Neuronal stem cell (in vitro differentiated cells): ENCODE data around the gene C5orf24.

ENCODE experiments used
- DNase-seq: peaks from one replicate; pipeline ENCODE4 v3.0.0-alpha.2; 2013; ENCODE audit warnings: low spot score
- H2AFZ ChIP-seq: one replicate; pipeline ENCODE4 v1.6.1; 2013; ENCODE audit warnings: mild to moderate bottlenecking, low read length, inconsistent platforms
- H2AK5ac ChIP-seq: 2 replicates; pipeline ENCODE4 v1.6.1; 2013; ENCODE audit warnings: low read depth, mild to moderate bottlenecking, inconsistent platforms, low read length, moderate library complexity, mixed read lengths
- H2BK120ac ChIP-seq: 2 replicates; pipeline ENCODE4 v1.6.1; 2013; ENCODE audit warnings: low read depth, mild to moderate bottlenecking, inconsistent platforms, low read length, moderate library complexity, mixed read lengths
- H2BK12ac ChIP-seq: one replicate; pipeline ENCODE4 v1.6.1; 2013; ENCODE audit warnings: low read length, inconsistent platforms
- H2BK15ac ChIP-seq: 2 replicates; pipeline ENCODE4 v1.6.1; 2013; ENCODE audit warnings: mild to moderate bottlenecking, low read length, inconsistent platforms, mixed read lengths
- H2BK5ac ChIP-seq: one replicate; pipeline ENCODE4 v1.6.1; 2013; ENCODE audit warnings: inconsistent platforms, mild to moderate bottlenecking, low read length, moderate library complexity
- H3K14ac ChIP-seq: one replicate; pipeline ENCODE4 v1.6.1; 2013; ENCODE audit warnings: low read length, inconsistent platforms
- H3K18ac ChIP-seq: 2 replicates; pipeline ENCODE4 v1.6.1; 2013; ENCODE audit warnings: low read length, inconsistent platforms
- H3K23ac ChIP-seq: 2 replicates; pipeline ENCODE4 v1.6.1; 2013; ENCODE audit warnings: low read depth, mild to moderate bottlenecking, mixed read lengths, low read length, inconsistent platforms; ENCODE audit not compliant: poor library complexity
- H3K27ac ChIP-seq: replicated peaks from 3 replicates; pipeline ENCODE4 v1.5.1; 2013; ENCODE audit warnings: low read length, inconsistent platforms
- H3K27me3 ChIP-seq, 3 experiments: 2 replicates each; pipeline ENCODE4 v1.6.1; 2013; ENCODE audit warnings: low read length in 3 of 3, mild to moderate bottlenecking in 2 of 3, inconsistent platforms in 1 of 3, low read depth in 1 of 3, mixed read lengths in 1 of 3, moderate library complexity in 1 of 3; ENCODE audit not compliant: control insufficient read depth in 3 of 3, insufficient read depth in 3 of 3
- H3K36me3 ChIP-seq, 2 donors: replicated peaks in 1 of 2; 2 replicates each; pipeline ENCODE4 v1.6.1; 2013; ENCODE audit warnings: low read length in 2 of 2; ENCODE audit not compliant: control insufficient read depth in 2 of 2, insufficient read depth in 2 of 2
- H3K4ac ChIP-seq: 2 replicates; pipeline ENCODE4 v1.6.1; 2013; ENCODE audit warnings: inconsistent platforms, mild to moderate bottlenecking, low read length, moderate library complexity
- H3K4me1 ChIP-seq, 2 donors: 1 replicate in 1 of 2; 2 replicates in 1 of 2; pipeline ENCODE4 v1.6.1; 2013; ENCODE audit warnings: low read length in 2 of 2, low read depth in 1 of 2; ENCODE audit not compliant: control insufficient read depth in 2 of 2, insufficient read depth in 1 of 2
- H3K4me2 ChIP-seq: one replicate; pipeline ENCODE4 v1.6.1; 2013; ENCODE audit warnings: mild to moderate bottlenecking, low read length, inconsistent platforms; ENCODE audit not compliant: insufficient read depth, poor library complexity, severe bottlenecking
- H3K4me3 ChIP-seq, 2 donors: 2 replicates each; pipeline ENCODE4 v1.5.1; 2013; ENCODE audit warnings: low read length in 2 of 2, mild to moderate bottlenecking in 2 of 2, inconsistent platforms in 1 of 2, moderate library complexity in 1 of 2
- H3K79me1 ChIP-seq: one replicate; pipeline ENCODE4 v1.6.1; 2013; ENCODE audit warnings: low read depth, mild to moderate bottlenecking, inconsistent platforms, low read length, moderate library complexity
- H3K9ac ChIP-seq: one replicate; pipeline ENCODE4 v1.6.1; 2013; ENCODE audit warnings: mild to moderate bottlenecking, low read depth, low read length, inconsistent platforms; ENCODE audit not compliant: poor library complexity
- H3K9me3 ChIP-seq, 2 donors: replicated peaks in 1 of 2; 2 replicates each; pipeline versions ENCODE3 to v1.6.1; 2013; ENCODE audit warnings: low read length in 2 of 2, mild to moderate bottlenecking in 2 of 2, inconsistent platforms in 1 of 2, low read depth in 1 of 2, mixed read lengths in 1 of 2, moderate library complexity in 1 of 2; ENCODE audit not compliant: control insufficient read depth in 2 of 2, insufficient read depth in 1 of 2
- H4K8ac ChIP-seq: one replicate; pipeline ENCODE4 v1.6.1; 2013; ENCODE audit warnings: low read depth, mild to moderate bottlenecking, inconsistent platforms, low read length, moderate library complexity
- H4K91ac ChIP-seq: one replicate; pipeline ENCODE4 v1.6.1; 2013; ENCODE audit warnings: low read length, low read depth, mild to moderate bottlenecking, inconsistent platforms; ENCODE audit not compliant: poor library complexity
- WGBS, 2 donors: extraction: QIAGEN DNeasy Blood & Tissue Kit; methylation state at CpG; one replicate each; pipeline ENCODE4 v1.1.7; 2013; ENCODE audit warnings: missing lambda C conversion rate in 2 of 2, mixed read lengths in 1 of 2; ENCODE audit not compliant: insufficient read length in 2 of 2, insufficient replicate concordance in 1 of 2; ENCODE audit errors: extremely low coverage in 2 of 2; 5-methylcytosine and 5-hydroxymethylcytosine counted together

Gene C5orf24

DNA sequence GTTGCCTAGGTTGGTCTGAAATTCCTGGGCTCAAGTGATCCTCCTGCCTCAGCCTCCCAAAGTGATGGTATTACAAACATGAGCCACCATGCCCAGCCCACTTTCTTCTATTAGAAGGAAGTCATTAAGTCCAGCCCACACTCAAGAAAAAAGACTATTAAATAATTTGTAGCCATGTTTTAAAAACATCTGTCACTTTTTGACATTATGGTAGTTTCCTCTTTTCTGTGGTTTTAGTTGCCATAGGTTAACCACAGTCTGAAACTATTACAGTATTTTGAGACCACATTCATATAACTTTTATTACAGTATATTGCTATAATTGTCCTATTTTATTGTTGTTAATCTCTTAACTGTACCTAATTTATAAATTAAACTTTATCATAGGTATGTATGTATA lies 31.9 kb upstream of the C5orf24 start:
- Histone ChIP-seq H3K27me3 (no peaks in the 10 kb centered on the region), H3K23ac (no peak overlapping the region), H3K4ac (no peak overlapping the region), H2AFZ (no peak overlapping the region), H3K4me3 (no peak overlapping the region), H4K91ac (no peak overlapping the region), H3K9ac (no peak overlapping the region), H3K14ac (no peak overlapping the region), H2BK12ac (no peak overlapping the region), H3K79me1 (no peaks in the 10 kb centered on the region), H2BK5ac (no peak overlapping the region), H2AK5ac (no peak overlapping the region), H3K4me2 (no peak overlapping the region), H3K36me3 (peaks cover 22 to 96% of the 10 kb centered on the region in 2 donors), H2BK15ac (no peak overlapping the region), H4K8ac (no peak overlapping the region), H3K27ac (no peak overlapping the region), H3K18ac (no peak overlapping the region), H3K9me3 (no peaks in the 10 kb centered on the region), H2BK120ac (no peak overlapping the region), H3K4me1 (no peaks in the 10 kb centered on the region)
- no peak for DNase-seq

DNA sequence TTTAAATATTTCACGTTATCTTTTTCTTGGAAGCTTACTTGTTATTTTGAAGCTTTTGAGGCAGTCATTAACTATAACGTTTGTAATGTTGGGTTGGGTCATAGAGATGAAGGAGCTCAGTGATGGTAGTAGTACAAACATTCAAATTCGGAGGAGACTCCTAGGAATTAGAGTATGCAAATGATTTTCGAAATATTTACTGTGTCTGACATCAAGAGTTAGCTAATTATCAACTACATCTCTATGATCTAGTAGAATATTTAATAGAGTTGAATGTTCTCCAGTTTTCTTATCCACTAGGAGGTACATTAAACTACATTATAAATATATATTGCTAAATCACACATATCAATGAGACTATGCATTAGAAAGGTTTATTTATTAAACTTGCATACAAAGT lies 28.8 kb upstream of the C5orf24 start:
- Histone ChIP-seq H3K9ac (no peak overlapping the region), H3K27me3 (no peaks in the 10 kb centered on the region), H4K91ac (no peak overlapping the region), H3K23ac (no peak overlapping the region), H3K18ac (no peak overlapping the region), H3K14ac (no peak overlapping the region), H2BK5ac (no peak overlapping the region), H4K8ac (no peak overlapping the region), H2AK5ac (no peak overlapping the region), H2AFZ (no peak overlapping the region), H2BK15ac (no peak overlapping the region), H3K36me3 (peaks cover 28 to 95% of the 10 kb centered on the region in 2 donors), H3K9me3 (no peaks in the 10 kb centered on the region), H3K4ac (no peak overlapping the region), H2BK120ac (no peak overlapping the region), H3K79me1 (no peaks in the 10 kb centered on the region), H3K4me1 (no peaks in the 10 kb centered on the region), H3K4me3 (no peak overlapping the region), H3K4me2 (no peak overlapping the region), H2BK12ac (no peak overlapping the region), H3K27ac (no peak overlapping the region)
- WGBS, 2 donors = no CpG with 5 or more reads among the region's 4 CpGs
- no peak for DNase-seq

DNA sequence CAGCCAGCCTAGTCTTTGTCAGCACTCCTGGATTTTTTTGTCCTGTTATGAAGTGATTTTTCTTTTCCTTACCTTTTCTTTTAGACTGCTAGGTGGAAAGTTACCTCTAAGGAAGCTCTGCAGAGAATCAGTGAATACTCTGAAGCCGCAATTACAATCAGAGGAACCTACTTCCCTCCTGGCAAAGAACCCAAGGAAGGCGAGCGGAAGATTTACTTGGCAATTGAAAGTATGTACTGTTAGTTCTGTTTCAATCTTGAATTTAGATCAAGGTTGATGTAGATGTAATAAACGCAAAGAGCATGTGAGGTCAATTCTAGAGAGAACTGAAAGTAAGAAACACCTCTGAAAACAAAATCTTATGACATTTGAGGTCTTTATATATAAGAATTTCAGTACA lies 27.0 kb upstream of the C5orf24 start:
- H2AK5ac ChIP-seq = no peak overlapping the region
- peaks cover 21 to 95% of the 10 kb centered on the region in 2 donors for H3K36me3 ChIP-seq

DNA sequence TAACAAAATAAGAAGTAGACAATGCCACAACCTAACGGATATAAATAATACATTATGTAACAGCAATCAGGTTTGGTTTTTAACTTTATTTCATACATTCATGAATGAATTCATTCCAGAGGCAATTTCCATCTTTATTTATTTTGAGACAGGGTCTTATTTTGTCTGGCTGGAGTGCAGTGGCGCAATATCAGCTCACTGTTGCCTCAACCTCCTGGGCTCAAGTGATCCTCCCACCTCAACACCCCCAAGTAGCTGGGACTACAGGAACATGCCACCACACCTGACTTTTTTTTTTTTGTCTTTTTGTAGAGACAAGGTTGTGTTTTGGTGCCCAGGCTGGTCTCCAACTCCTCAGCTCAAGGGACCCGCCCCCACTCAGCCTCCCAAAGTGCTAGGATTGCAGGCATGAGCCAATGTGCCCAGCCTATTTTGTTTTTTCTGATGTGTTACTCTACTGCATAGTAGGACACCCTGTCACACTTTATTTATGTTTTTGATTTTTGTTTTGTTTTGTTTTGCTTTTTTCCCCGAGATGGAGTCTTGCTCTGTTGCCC lies 26.3 kb upstream of the C5orf24 start:
- H3K9ac ChIP-seq = no peak overlapping the region
- H3K9me3 ChIP-seq = no peaks in the 10 kb centered on the region
- H2AFZ ChIP-seq = no peak overlapping the region
- peaks cover 20 to 95% of the 10 kb centered on the region in 2 donors for H3K36me3 ChIP-seq
- H2BK120ac ChIP-seq = no peak overlapping the region
- no peak overlapping the region for H3K4ac ChIP-seq
- H3K4me1 ChIP-seq = no peaks in the 10 kb centered on the region
- no peak overlapping the region for H3K27ac ChIP-seq
- no peaks in the 10 kb centered on the region for H3K27me3 ChIP-seq
- H2BK12ac ChIP-seq = no peak overlapping the region
- no peak overlapping the region for H3K18ac ChIP-seq
- H3K4me3 ChIP-seq = no peak overlapping the region
- DNase-seq = no peak
- no peak overlapping the region for H3K4me2 ChIP-seq
- H4K91ac ChIP-seq = no peak overlapping the region
- no peak overlapping the region for H3K14ac ChIP-seq
- H3K23ac ChIP-seq = no peak overlapping the region
- no peak overlapping the region for H4K8ac ChIP-seq
- no CpG with 5 or more reads among the region's 4 CpGs for WGBS, 2 donors
- H2BK15ac ChIP-seq = no peak overlapping the region
- H2AK5ac ChIP-seq = no peak overlapping the region
- no peak overlapping the region for H2BK5ac ChIP-seq
- no peaks in the 10 kb centered on the region for H3K79me1 ChIP-seq

More for the DNA sequence above, 27.0 kb upstream of the C5orf24 start:
- no peaks in the 10 kb centered on the region for H3K27me3 ChIP-seq
- no peak overlapping the region for H3K27ac ChIP-seq
- no peak overlapping the region for H2BK15ac ChIP-seq
- no peak overlapping the region for H3K9ac ChIP-seq
- H2BK12ac ChIP-seq = no peak overlapping the region
- DNase-seq = no peak
- H3K18ac ChIP-seq = no peak overlapping the region
- H3K4me2 ChIP-seq = no peak overlapping the region
- H3K4me3 ChIP-seq = no peak overlapping the region
- no peak overlapping the region for H3K23ac ChIP-seq
- no peaks in the 10 kb centered on the region for H3K9me3 ChIP-seq
- H4K8ac ChIP-seq = no peak overlapping the region
- H4K91ac ChIP-seq = no peak overlapping the region
- H2BK120ac ChIP-seq = no peak overlapping the region
- no peak overlapping the region for H3K14ac ChIP-seq
- WGBS, 2 donors = no CpG with 5 or more reads among the region's 4 CpGs
- no peaks in the 10 kb centered on the region for H3K79me1 ChIP-seq
- H2BK5ac ChIP-seq = no peak overlapping the region
- no peak overlapping the region for H3K4ac ChIP-seq
- no peak overlapping the region for H2AFZ ChIP-seq
- no peaks in the 10 kb centered on the region for H3K4me1 ChIP-seq
